Measurements from ENCODE around the gene NDUFAF7. TPM values are rescaled to one million over a fixed set of nuclear protein-coding genes. Genes with fewer than 3 reads are reported as not detected.

The NDUFAF7 gene
- total and polyA plus RNA-seq, 2 of the 13 experiments (the other 11 are each of a cell fraction or from before 2014, with no cell fraction given): 27.0 to 40.8 TPM

- TF ChIP-seq CERS6 (CRISPR knock-in tag; IDR thresholded peaks at IDR 0.05) (no peak; the same call in 1 of the 2 replicates), ZNF260 (CRISPR knock-in tag; IDR thresholded peaks at IDR 0.05; ENCODE audit: borderline replicate concordance, low read depth) (no peak), ZFY (CRISPR knock-in tag; IDR thresholded peaks at IDR 0.05) (peak; percentile 67), ZNF777 (CRISPR knock-in tag; IDR thresholded peaks at IDR 0.05) (peak; percentile 69), MLLT10 (CRISPR knock-in tag; IDR thresholded peaks at IDR 0.05) (0 out of 2 replicates have a peak, but pooled peaks have one; percentile 20), ZNF572 (CRISPR knock-in tag; IDR thresholded peaks at IDR 0.05) (peak; percentile 95), ZNF724P (CRISPR knock-in tag; IDR thresholded peaks at IDR 0.05; ENCODE audit: borderline replicate concordance) (peak; percentile 57; the same call in 1 of the 2 replicates), FUBP1 (CRISPR knock-in tag; IDR thresholded peaks at IDR 0.05; ENCODE audit: borderline replicate concordance) (0 out of 2 replicates have a peak, but pooled peaks have one; percentile 25), SMARCC2 (IDR thresholded peaks at IDR 0.05) (0 out of 2 replicates have a peak, but pooled peaks have one; percentile 23), ZNF549 (CRISPR knock-in tag; IDR thresholded peaks at IDR 0.05) (no peak), MTA1 (CRISPR knock-in tag; IDR thresholded peaks at IDR 0.05; ENCODE audit: borderline replicate concordance) (peak; percentile 64; the same call in 1 of the 2 replicates), SMAD1 (CRISPR knock-in tag; IDR thresholded peaks at IDR 0.05; ENCODE audit: borderline replicate concordance, low read depth) (peak; percentile 94; the same call in 1 of the 2 replicates), HMGXB4 (CRISPR knock-in tag; IDR thresholded peaks at IDR 0.05; ENCODE audit: borderline replicate concordance in 1 of 2, low read depth in 1 of 2) (peak; percentile 85 to 91; a peak in 3 of 4 replicates), ZNF740 (CRISPR knock-in tag; IDR thresholded peaks at IDR 0.05) (0 out of 2 replicates have a peak, but pooled peaks have one; percentile 13), NFE2L2 (IDR thresholded peaks at IDR 0.05; ENCODE audit: low read length) (no peak)
- TF ChIP-seq, protein P1, sequence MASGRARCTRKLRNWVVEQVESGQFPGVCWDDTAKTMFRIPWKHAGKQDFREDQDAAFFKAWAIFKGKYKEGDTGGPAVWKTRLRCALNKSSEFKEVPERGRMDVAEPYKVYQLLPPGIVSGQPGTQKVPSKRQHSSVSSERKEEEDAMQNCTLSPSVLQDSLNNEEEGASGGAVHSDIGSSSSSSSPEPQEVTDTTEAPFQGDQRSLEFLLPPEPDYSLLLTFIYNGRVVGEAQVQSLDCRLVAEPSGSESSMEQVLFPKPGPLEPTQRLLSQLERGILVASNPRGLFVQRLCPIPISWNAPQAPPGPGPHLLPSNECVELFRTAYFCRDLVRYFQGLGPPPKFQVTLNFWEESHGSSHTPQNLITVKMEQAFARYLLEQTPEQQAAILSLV (CRISPR knock-in tag; IDR thresholded peaks at IDR 0.05; ENCODE audit: borderline replicate concordance): peak; percentile 67; the same call in 1 of the 2 replicates
- TF ChIP-seq, protein P2, sequence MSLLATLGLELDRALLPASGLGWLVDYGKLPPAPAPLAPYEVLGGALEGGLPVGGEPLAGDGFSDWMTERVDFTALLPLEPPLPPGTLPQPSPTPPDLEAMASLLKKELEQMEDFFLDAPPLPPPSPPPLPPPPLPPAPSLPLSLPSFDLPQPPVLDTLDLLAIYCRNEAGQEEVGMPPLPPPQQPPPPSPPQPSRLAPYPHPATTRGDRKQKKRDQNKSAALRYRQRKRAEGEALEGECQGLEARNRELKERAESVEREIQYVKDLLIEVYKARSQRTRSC (CRISPR knock-in tag; IDR thresholded peaks at IDR 0.05; ENCODE audit: low read depth): no peak
- TF ChIP-seq, protein P3, sequence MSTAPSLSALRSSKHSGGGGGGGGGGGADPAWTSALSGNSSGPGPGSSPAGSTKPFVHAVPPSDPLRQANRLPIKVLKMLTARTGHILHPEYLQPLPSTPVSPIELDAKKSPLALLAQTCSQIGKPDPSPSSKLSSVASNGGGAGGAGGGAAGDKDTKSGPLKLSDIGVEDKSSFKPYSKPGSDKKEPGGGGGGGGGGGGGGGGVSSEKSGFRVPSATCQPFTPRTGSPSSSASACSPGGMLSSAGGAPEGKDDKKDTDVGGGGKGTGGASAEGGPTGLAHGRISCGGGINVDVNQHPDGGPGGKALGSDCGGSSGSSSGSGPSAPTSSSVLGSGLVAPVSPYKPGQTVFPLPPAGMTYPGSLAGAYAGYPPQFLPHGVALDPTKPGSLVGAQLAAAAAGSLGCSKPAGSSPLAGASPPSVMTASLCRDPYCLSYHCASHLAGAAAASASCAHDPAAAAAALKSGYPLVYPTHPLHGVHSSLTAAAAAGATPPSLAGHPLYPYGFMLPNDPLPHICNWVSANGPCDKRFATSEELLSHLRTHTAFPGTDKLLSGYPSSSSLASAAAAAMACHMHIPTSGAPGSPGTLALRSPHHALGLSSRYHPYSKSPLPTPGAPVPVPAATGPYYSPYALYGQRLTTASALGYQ (CRISPR knock-in tag; IDR thresholded peaks at IDR 0.05): peak; percentile 64; the same call in 1 of the 2 replicates
Observed at GRCh38 chr2:37231241-37232130, at the start of gene NDUFAF7, which contains the start of gene CEBPZ (continued).
